CD14-positive monocyte (primary cell): ENCODE results near the gene SFMBT2. TPM values are rescaled to one million over a fixed set of nuclear protein-coding genes. Genes with fewer than 3 reads are reported as not detected.
"Not testable (repeated sequence)": the region's sequence is repeated elsewhere in the genome, so short reads cannot be mapped to it uniquely, and the experiment has no call there.

Source experiments
- DNase-seq, 3 donors: peaks; one replicate each; pipeline ENCODE4 v3.0.0-alpha.2; 2011 to 2022
- H2AFZ ChIP-seq: 2 replicates; pipeline ENCODE4 v1.6.0; 2012; ENCODE audit warnings: mild to moderate bottlenecking, low read depth, low read length, inconsistent platforms; ENCODE audit not compliant: insufficient read depth, poor library complexity, severe bottlenecking
- H3K27ac ChIP-seq, 2 donors: 1 replicate in 1 of 2; 2 replicates in 1 of 2; pipeline ENCODE4 v1.5.1; 2012 to 2013; ENCODE audit warnings: low read length in 2 of 2, control low read depth in 1 of 2, inconsistent platforms in 1 of 2, low read depth in 1 of 2, mild to moderate bottlenecking in 1 of 2
- H3K27me3 ChIP-seq, 2 donors: one replicate each; pipeline versions ENCODE4 v1.6.0 to v1.6.1; 2011 to 2013; ENCODE audit warnings: low read length in 2 of 2; ENCODE audit not compliant: control insufficient read depth in 2 of 2, insufficient read depth in 2 of 2
- H3K36me3 ChIP-seq, 2 donors: replicated peaks in 1 of 2; 1 replicate in 1 of 2; 2 replicates in 1 of 2; pipeline versions ENCODE4 v1.5.1 to v1.6.1; 2012 to 2013; ENCODE audit warnings: low read length in 2 of 2, control low read depth in 1 of 2, inconsistent platforms in 1 of 2, mild to moderate bottlenecking in 1 of 2; ENCODE audit not compliant: insufficient read depth in 2 of 2, control insufficient read depth in 1 of 2
- H3K4me1 ChIP-seq, 2 donors: 1 replicate in 1 of 2; 2 replicates in 1 of 2; pipeline versions ENCODE4 v1.5.1 to v1.6.1; 2012 to 2013; ENCODE audit warnings: low read length in 2 of 2, control low read depth in 1 of 2, inconsistent platforms in 1 of 2, mild to moderate bottlenecking in 1 of 2, moderate library complexity in 1 of 2; ENCODE audit not compliant: insufficient read depth in 2 of 2, control insufficient read depth in 1 of 2
- H3K4me2 ChIP-seq: replicated peaks from 2 replicates; pipeline ENCODE3; 2012; ENCODE audit warnings: low read length, moderate library complexity, mild to moderate bottlenecking; ENCODE audit not compliant: poor library complexity, severe bottlenecking; ENCODE audit errors: extremely low read depth
- H3K4me3 ChIP-seq, 3 experiments: fragments of 200-600 bp in 1 of 3; sonication (generic) in 1 of 3; replicated peaks in 1 of 3; 1 replicate in 2 of 3; 2 replicates in 1 of 3; pipeline ENCODE4 v1.5.1; 2011 to 2013; ENCODE audit warnings: low read length in 3 of 3, mild to moderate bottlenecking in 3 of 3, control low read depth in 2 of 3, low read depth in 2 of 3, inconsistent platforms in 1 of 3, moderate library complexity in 1 of 3
- H3K79me2 ChIP-seq: 2 replicates; pipeline ENCODE4 v1.6.0; 2012; ENCODE audit warnings: mild to moderate bottlenecking, control low read depth, inconsistent platforms, low read length, moderate library complexity; ENCODE audit not compliant: insufficient read depth
- H3K9ac ChIP-seq: 2 replicates; pipeline ENCODE4 v1.6.0; 2017; ENCODE audit warnings: low read length, mild to moderate bottlenecking; ENCODE audit not compliant: insufficient read depth, poor library complexity, severe bottlenecking
- H3K9me3 ChIP-seq, 2 donors: replicated peaks in 1 of 2; 1 replicate in 1 of 2; 2 replicates in 1 of 2; pipeline versions ENCODE4 v1.5.1 to v1.6.1; 2012 to 2013; ENCODE audit warnings: low read length in 2 of 2, control low read depth in 1 of 2; ENCODE audit not compliant: control insufficient read depth in 1 of 2, insufficient read depth in 1 of 2
- H4K20me1 ChIP-seq: 2 replicates; pipeline ENCODE4 v1.6.0; 2012; ENCODE audit warnings: mild to moderate bottlenecking, low read length, control low read depth, moderate library complexity; ENCODE audit not compliant: insufficient read depth
- H3K27ac Mint-ChIP-seq, 7 donors: one replicate each; pipeline ENCODE4 v1.8.0; 2020; ENCODE audit warnings: mild to moderate bottlenecking in 7 of 7, mixed read lengths in 7 of 7, moderate library complexity in 6 of 7, inconsistent platforms in 2 of 7
- H3K27me3 Mint-ChIP-seq, 3 donors: one replicate each; pipeline ENCODE4 v1.8.0; 2021 to 2022; ENCODE audit warnings: low read depth in 3 of 3, mild to moderate bottlenecking in 3 of 3, mixed read lengths in 3 of 3, moderate library complexity in 3 of 3, inconsistent platforms in 1 of 3
- H3K36me3 Mint-ChIP-seq, 2 donors: one replicate each; pipeline ENCODE4 v1.8.0; 2020; ENCODE audit warnings: mixed read lengths in 2 of 2, inconsistent platforms in 1 of 2, mild to moderate bottlenecking in 1 of 2
- H3K4me1 Mint-ChIP-seq: one replicate; pipeline ENCODE4 v1.8.0; 2020; ENCODE audit warnings: mild to moderate bottlenecking, mixed read lengths
- H3K4me3 Mint-ChIP-seq, 2 donors: one replicate each; pipeline ENCODE4 v1.8.0; 2020; ENCODE audit warnings: mild to moderate bottlenecking in 2 of 2, mixed read lengths in 2 of 2, moderate library complexity in 1 of 2
- H3K9me3 Mint-ChIP-seq, 7 donors: one replicate each; pipeline ENCODE4 v1.8.0; 2020 to 2022; ENCODE audit warnings: mixed read lengths in 7 of 7, mild to moderate bottlenecking in 6 of 7, moderate library complexity in 6 of 7, inconsistent platforms in 2 of 7
- WGBS: methylation state at CpG from one replicate; pipeline ENCODE4 v1.1.5; 2013; ENCODE audit warnings: missing lambda C conversion rate; ENCODE audit not compliant: insufficient coverage; 5-methylcytosine and 5-hydroxymethylcytosine counted together
- intact Hi-C, 2 donors: fragments of 100-400 bp; cut with micrococcal nuclease; formaldehyde crosslinking; loops; one replicate each; pipeline versions ENCODE4 v1.15.0 to v1.15.1; 2023
- polyA plus RNA-seq, 3 donors: library from polyadenylated mRNA; depleted of rRNA in 1 of 3; unstranded in 2 of 3; stranded (reverse) in 1 of 3; fragments of 300-500 nt in 2 of 3; fragments of >200 nt in 1 of 3; fragmentation: Illumina TruSeq in 2 of 3; gene quantifications; 1 replicate in 2 of 3; 2 replicates in 1 of 3; pipeline ENCODE4 v1.2.3, GENCODE V29; 2012 to 2021
- TF ChIP-seq, protein P1 (sequence below): fragments of 200-600 bp; IDR thresholded peaks from one replicate; pipeline ENCODE4 v1.8.0; 2022; ENCODE audit warnings: antibody characterized with exemption, mild to moderate bottlenecking

SFMBT2 gene
- polyA plus RNA-seq, 3 donors = 0.53 to 10.9 (median 1.6) TPM

DNA sequence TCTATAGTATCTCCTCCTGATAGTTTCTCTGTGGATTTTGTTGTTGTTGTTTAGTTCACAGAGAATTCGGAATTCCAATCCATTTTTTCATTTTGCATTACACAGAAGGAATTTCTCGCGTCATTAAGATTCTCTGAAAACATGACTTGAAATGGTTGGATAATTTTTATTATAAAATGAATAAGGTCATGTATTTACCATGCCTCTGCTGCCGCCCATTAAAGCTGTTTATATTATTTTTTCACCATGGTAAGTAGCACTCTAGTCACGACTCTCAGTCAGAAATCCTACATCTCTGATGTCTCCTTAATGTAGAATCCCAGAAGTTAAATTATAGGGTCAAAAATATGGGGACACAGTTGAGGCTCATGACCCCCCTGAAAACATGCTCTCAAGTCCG is 19.1 kb downstream of the SFMBT2 start:
- no peak overlapping the region for H2AFZ ChIP-seq

GRCh38 chr10:7390689-7391110 is 20.1 kb downstream of the SFMBT2 start:
- H3K4me2 ChIP-seq, H2AFZ ChIP-seq, intact Hi-C loops, H3K27me3 Mint-ChIP-seq, H3K36me3 ChIP-seq, H3K9me3 ChIP-seq, H3K9ac ChIP-seq, H3K4me1 ChIP-seq, H3K4me3 Mint-ChIP-seq, H3K4me3 ChIP-seq, H3K9me3 Mint-ChIP-seq, H3K27ac ChIP-seq, DNase-seq, H3K27me3 ChIP-seq: not testable (repeated sequence)
- Mint-ChIP-seq H3K27ac (peak overlapping the region in 1 of 7 donors; percentile 63), H3K4me1 (peaks cover 24% of the 10 kb centered on the region), H3K36me3 (peaks cover 5 to 15% of the 10 kb centered on the region in 2 donors)
- 98% methylated on average over 6 of the region's 6 CpGs for WGBS
- peaks cover 22% of the 10 kb centered on the region for H4K20me1 ChIP-seq
- peaks cover 97% of the 10 kb centered on the region for H3K79me2 ChIP-seq

More for the DNA sequence above, 19.1 kb downstream of the SFMBT2 start:
- peaks cover 96% of the 10 kb centered on the region for H3K79me2 ChIP-seq
- no peak overlapping the region for H3K4me3 ChIP-seq
- no peaks in the 10 kb centered on the region for H3K36me3 ChIP-seq
- Mint-ChIP-seq H3K36me3 (peaks cover 5 to 16% of the 10 kb centered on the region in 2 donors), H3K9me3 (no peaks in the 10 kb centered on the region), H3K4me3 (no peak overlapping the region), H3K4me1 (peaks cover 18% of the 10 kb centered on the region), H3K27me3 (no peaks in the 10 kb centered on the region), H3K27ac (no peak overlapping the region)
- H3K4me2 ChIP-seq = no peak overlapping the region
- 100% methylated on average over 1 of the region's 6 CpGs for WGBS
- H3K9me3 ChIP-seq = no peaks in the 10 kb centered on the region
- TF ChIP-seq, protein P1, sequence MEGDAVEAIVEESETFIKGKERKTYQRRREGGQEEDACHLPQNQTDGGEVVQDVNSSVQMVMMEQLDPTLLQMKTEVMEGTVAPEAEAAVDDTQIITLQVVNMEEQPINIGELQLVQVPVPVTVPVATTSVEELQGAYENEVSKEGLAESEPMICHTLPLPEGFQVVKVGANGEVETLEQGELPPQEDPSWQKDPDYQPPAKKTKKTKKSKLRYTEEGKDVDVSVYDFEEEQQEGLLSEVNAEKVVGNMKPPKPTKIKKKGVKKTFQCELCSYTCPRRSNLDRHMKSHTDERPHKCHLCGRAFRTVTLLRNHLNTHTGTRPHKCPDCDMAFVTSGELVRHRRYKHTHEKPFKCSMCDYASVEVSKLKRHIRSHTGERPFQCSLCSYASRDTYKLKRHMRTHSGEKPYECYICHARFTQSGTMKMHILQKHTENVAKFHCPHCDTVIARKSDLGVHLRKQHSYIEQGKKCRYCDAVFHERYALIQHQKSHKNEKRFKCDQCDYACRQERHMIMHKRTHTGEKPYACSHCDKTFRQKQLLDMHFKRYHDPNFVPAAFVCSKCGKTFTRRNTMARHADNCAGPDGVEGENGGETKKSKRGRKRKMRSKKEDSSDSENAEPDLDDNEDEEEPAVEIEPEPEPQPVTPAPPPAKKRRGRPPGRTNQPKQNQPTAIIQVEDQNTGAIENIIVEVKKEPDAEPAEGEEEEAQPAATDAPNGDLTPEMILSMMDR = no peak
- no peak for DNase-seq
- H3K9ac ChIP-seq = no peak overlapping the region
- no peaks in the 10 kb centered on the region for H3K4me1 ChIP-seq
- no peak overlapping the region for H3K27ac ChIP-seq
- intact Hi-C loops = no loop called here
- no peaks in the 10 kb centered on the region for H3K27me3 ChIP-seq
- peaks cover 20% of the 10 kb centered on the region for H4K20me1 ChIP-seq
